K562 (cell line): ENCODE measurements around the gene CASKIN1. TPM values are rescaled to one million over a fixed set of nuclear protein-coding genes. Genes with fewer than 3 reads are reported as not detected.

Experiments used
- ATAC-seq: fragments of 200-7000 bp; cut with Tn5 transposase; 3 replicates; pipeline ENCODE4 v1.9.1; 2020; ENCODE audit warnings: moderate library complexity
- BruUV-seq: library from RNA; stranded (reverse); fragments of 400-500 nt; replicated peaks from 2 replicates; lab custom pipeline; 2021; lab: Mats Ljungman, UMichigan
- CTCF ChIA-PET: fragments of 300-600 bp; formaldehyde crosslinking; extraction: SDS; loops from one replicate; lab custom pipeline; 2021; ENCODE audit warnings: low intra/inter-chr PET ratio; lab: Yijun Ruan, JAX
- POLR2A ChIA-PET: fragments of 300-600, 350-650 bp; sonication (Branson Sonifier 250); formaldehyde crosslinking; extraction: SDS; loops from one replicate; lab custom pipeline; 2021; ENCODE audit warnings: antibody characterized with exemption, inconsistent platforms; lab: Yijun Ruan, JAX
- DNase-seq, 4 experiments: peaks; one replicate each; pipeline versions ENCODE4 v3.0.0 to v3.0.0-alpha.2; 2011 to 2018; ENCODE audit warnings: low spot score in 3 of 4, mixed read lengths in 3 of 4; ENCODE audit errors: extremely low read depth in 1 of 4
- FAIRE-seq: peaks from 2 replicates; lab custom pipeline; 2011; peaks lifted over from hg19 to GRCh38; lab: Jason Lieb, UNC
- H2AFZ ChIP-seq: 2 replicates; pipeline ENCODE4 v1.6.0; 2011; ENCODE audit warnings: low read depth, low read length, control low read depth, inconsistent platforms
- H3K27ac ChIP-seq: fragments of 200-600 bp; 3 replicates; pipeline ENCODE4 v1.8.0; 2011; ENCODE audit warnings: low read depth, mild to moderate bottlenecking, control low read depth, inconsistent platforms, low read length, moderate library complexity, mixed read lengths; ENCODE audit errors: extremely low read depth
- H3K27me3 ChIP-seq, 2 experiments: fragments of 300-600 bp in 1 of 2; 2 replicates in 1 of 2; 3 replicates in 1 of 2; pipeline versions ENCODE4 v1.6.0 to v1.8.0; 2011; ENCODE audit warnings: inconsistent platforms in 2 of 2, low read length in 2 of 2, mild to moderate bottlenecking in 1 of 2, mixed read lengths in 1 of 2, moderate library complexity in 1 of 2; ENCODE audit not compliant: control insufficient read depth in 2 of 2, insufficient read depth in 2 of 2
- H3K36me3 ChIP-seq: fragments of 300-600 bp; 3 replicates; pipeline ENCODE4 v1.8.0; 2011; ENCODE audit warnings: mild to moderate bottlenecking, low read length, inconsistent platforms; ENCODE audit not compliant: control insufficient read depth, insufficient read depth
- H3K4me1 ChIP-seq, 2 experiments: fragments of 200-600 bp in 1 of 2; replicated peaks in 1 of 2; 2 replicates in 1 of 2; 3 replicates in 1 of 2; pipeline versions ENCODE4 v1.5.1 to v1.8.0; 2011; ENCODE audit warnings: inconsistent platforms in 2 of 2, low read length in 2 of 2, mild to moderate bottlenecking in 1 of 2, mixed read lengths in 1 of 2, moderate library complexity in 1 of 2; ENCODE audit not compliant: control insufficient read depth in 2 of 2, insufficient read depth in 2 of 2
- H3K4me2 ChIP-seq: 2 replicates; pipeline ENCODE4 v1.6.1; 2011; ENCODE audit warnings: low read length, control low read depth, inconsistent platforms, mixed read lengths; ENCODE audit not compliant: insufficient read depth
- H3K4me3 ChIP-seq: fragments of 200-600 bp; sonication (generic), shearing (Covaris generic); 2 replicates; pipeline ENCODE4 v1.5.1; 2016; ENCODE audit warnings: control low read depth, inconsistent platforms
- H3K79me2 ChIP-seq: fragments of 200-600 bp; 3 replicates; pipeline ENCODE4 v1.8.0; 2011; ENCODE audit warnings: low read length, inconsistent platforms; ENCODE audit not compliant: control insufficient read depth, insufficient read depth
- H3K9ac ChIP-seq, 2 experiments: 2 replicates each; pipeline versions ENCODE4 v1.6.0 to v1.6.1; 2011; ENCODE audit warnings: low read depth in 2 of 2, low read length in 2 of 2, control low read depth in 1 of 2, inconsistent platforms in 1 of 2, mild to moderate bottlenecking in 1 of 2, mixed read lengths in 1 of 2; ENCODE audit not compliant: insufficient read depth in 1 of 2
- H3K9me1 ChIP-seq: one replicate; pipeline ENCODE4 v1.6.0; 2011; ENCODE audit warnings: inconsistent platforms, mild to moderate bottlenecking, low read length, moderate library complexity; ENCODE audit not compliant: control insufficient read depth, insufficient read depth
- H3K9me3 ChIP-seq: replicated peaks from 2 replicates; pipeline ENCODE4 v1.5.1; 2011; ENCODE audit warnings: low read depth, low read length, inconsistent platforms; ENCODE audit not compliant: control insufficient read depth, insufficient read depth
- H4K20me1 ChIP-seq: replicated peaks from 2 replicates; pipeline ENCODE4 v1.6.1; 2011; ENCODE audit warnings: low read length, inconsistent platforms, mixed read lengths; ENCODE audit not compliant: control insufficient read depth, insufficient read depth
- CBX3 ChIP-seq, 2 experiments: IDR thresholded peaks; 1 replicate in 1 of 2; 2 replicates in 1 of 2; pipeline ENCODE4 v1.6.1; 2012; ENCODE audit warnings: inconsistent platforms in 2 of 2, low read length in 2 of 2, borderline replicate concordance in 1 of 2, control low read depth in 1 of 2
- CCNT2 ChIP-seq: IDR thresholded peaks from 2 replicates; pipeline ENCODE4 v1.6.1; 2011; ENCODE audit warnings: borderline replicate concordance, low read depth, mild to moderate bottlenecking, moderate library complexity, mixed read lengths, low read length; ENCODE audit not compliant: insufficient read length; ENCODE audit errors: extremely low read depth
- CEBPG ChIP-seq, 3 experiments: fragments of 200-800 bp in 1 of 3; sonication (Bioruptor generic) in 1 of 3; sonication (generic) in 1 of 3; formaldehyde crosslinking in 1 of 3; IDR thresholded peaks in 2 of 3; conservative IDR thresholded peaks in 1 of 3; 2 replicates each; pipeline versions ENCODE4 v1.6.1 to v1.8.0; 2016 to 2022; ENCODE audit warnings: missing compliant biosample characterization in 2 of 3, missing genetic modification characterization in 2 of 3, mild to moderate bottlenecking in 1 of 3, missing genetic modification reagents in 1 of 3
- EP300 ChIP-seq: IDR thresholded peaks from 2 replicates; pipeline ENCODE4 v1.6.1; 2012; ENCODE audit warnings: low read length, improper control_type of control experiment
- GTF2A2 ChIP-seq: IDR thresholded peaks from 2 replicates; pipeline ENCODE4 v1.6.1; 2016; ENCODE audit warnings: mild to moderate bottlenecking, missing genetic modification characterization, missing compliant biosample characterization
- GTF2B ChIP-seq: IDR thresholded peaks from 2 replicates; pipeline ENCODE4 v1.6.1; 2011; ENCODE audit not compliant: insufficient read length; ENCODE audit errors: extremely low read depth
- HNRNPUL1 ChIP-seq: fragments of 200-400 bp; formaldehyde crosslinking; IDR thresholded peaks from 2 replicates; pipeline ENCODE4 v1.6.1; 2017; ENCODE audit warnings: low read length
- KAT2B ChIP-seq: IDR thresholded peaks from one replicate; pipeline ENCODE4 v1.6.1; 2012; ENCODE audit warnings: low read depth, mild to moderate bottlenecking, control low read depth, inconsistent platforms, low read length, moderate library complexity
- NFYB ChIP-seq: IDR thresholded peaks from 2 replicates; pipeline ENCODE4 v1.6.1; 2011; ENCODE audit warnings: mild to moderate bottlenecking, moderate library complexity; ENCODE audit not compliant: insufficient read length; ENCODE audit errors: extremely low read depth
- NUFIP1 ChIP-seq: fragments of 450-650 bp; IDR thresholded peaks from 2 replicates; pipeline ENCODE4 v1.6.1; 2018; ENCODE audit not compliant: partially characterized antibody
- POLR2A ChIP-seq: fragments of 450-650 bp; conservative IDR thresholded peaks from 2 replicates; pipeline ENCODE4 v1.6.1; 2016
- POLR2AphosphoS2 ChIP-seq: IDR thresholded peaks from 2 replicates; pipeline ENCODE4 v1.6.1; 2012; ENCODE audit warnings: low read length, improper control_type of control experiment
- POLR2G ChIP-seq: fragments of 200-400 bp; formaldehyde crosslinking; IDR thresholded peaks from 2 replicates; pipeline ENCODE4 v1.6.1; 2017; ENCODE audit warnings: low read depth, mild to moderate bottlenecking, antibody characterized with exemption, low read length, moderate library complexity
- PTBP1 ChIP-seq: fragments of 200-400 bp; formaldehyde crosslinking; IDR thresholded peaks from 2 replicates; pipeline ENCODE4 v1.6.1; 2017; ENCODE audit warnings: low read depth, low read length
- RBM22 ChIP-seq: fragments of 200-400 bp; formaldehyde crosslinking; IDR thresholded peaks from 2 replicates; pipeline ENCODE4 v1.6.1; 2018; ENCODE audit warnings: low read length, low read depth; ENCODE audit not compliant: poor library complexity, severe bottlenecking
- SIRT6 ChIP-seq: IDR thresholded peaks from one replicate; pipeline ENCODE4 v1.6.1; 2012; ENCODE audit warnings: low read depth, mild to moderate bottlenecking, control low read depth, inconsistent platforms, low read length, moderate library complexity
- SNRNP70 ChIP-seq: fragments of 200-400 bp; formaldehyde crosslinking; optimal IDR thresholded peaks from 2 replicates; pipeline ENCODE3; 2017; ENCODE audit warnings: low read depth, low read length
- SUPT5H ChIP-seq: fragments of 450-650 bp; IDR thresholded peaks from 2 replicates; pipeline ENCODE4 v1.6.1; 2016
- TAF15 ChIP-seq: fragments of 200-400 bp; formaldehyde crosslinking; IDR thresholded peaks from 2 replicates; pipeline ENCODE4 v1.6.1; 2017; ENCODE audit warnings: mild to moderate bottlenecking, low read depth, low read length, moderate library complexity
- THAP7 ChIP-seq: fragments of 250-450 bp; sonication (Bioruptor Pico); IDR thresholded peaks from 2 replicates; pipeline ENCODE4 v1.5.0; 2021
- ZNF121 ChIP-seq: sonication (generic); formaldehyde crosslinking; conservative IDR thresholded peaks from 2 replicates; pipeline ENCODE4 v1.8.0; 2022; ENCODE audit warnings: missing genetic modification reagents
- ZNF253 ChIP-seq: fragments of 250-450 bp; sonication (Bioruptor Pico); conservative IDR thresholded peaks from 2 replicates; pipeline ENCODE4 v1.6.1; 2021; ENCODE audit warnings: mild to moderate bottlenecking
- ZNF583 ChIP-seq: fragments of 250-450 bp; sonication (Bioruptor Pico); IDR thresholded peaks from 2 replicates; pipeline ENCODE4 v1.4.0; 2020
- WGBS: fragments of 100-300 bp; shearing (Covaris generic); methylation state at CpG from one replicate; pipeline ENCODE4 v1.1.6; 2016; ENCODE audit warnings: low coverage, mixed read lengths; ENCODE audit not compliant: insufficient coverage; ENCODE audit errors: missing lambda C conversion rate; 5-methylcytosine and 5-hydroxymethylcytosine counted together
- in situ Hi-C: fragments of 300-500 bp; cut with MboI; formaldehyde crosslinking; loops from 4 replicates; pipeline ENCODE4 v1.15.0; 2018; ENCODE audit warnings: inconsistent platforms, mixed read lengths
- intact Hi-C: fragments of 100-400 bp; cut with micrococcal nuclease; formaldehyde crosslinking; loops from 2 replicates; pipeline ENCODE4 v1.14.2; 2022
- polyA plus RNA-seq, 8 experiments: library from polyadenylated mRNA; depleted of rRNA in 4 of 8; stranded (reverse) in 5 of 8; unstranded in 3 of 8; fragments of >200 nt; fragmentation: Nextera tagmentation in 2 of 8; fragmentation: Illumina TruSeq in 1 of 8; extraction: Ambion mirVana in 2 of 8; extraction: Trizol in 1 of 8; gene quantifications; 2 replicates each; pipeline versions ENCODE4 v1.2.1 to v1.2.3, GENCODE V29; 2011 to 2014; ENCODE audit warnings: inconsistent platforms in 1 of 8, missing spikeins in 1 of 8
- total RNA-seq, 7 experiments: library from RNA; depleted of rRNA in 6 of 7; stranded (reverse); fragments of >200 nt in 6 of 7; fragmentation: Illumina TruSeq in 2 of 7; extraction: Trizol in 2 of 7; gene quantifications; 2 replicates each; pipeline versions ENCODE4 v1.2.1 to v1.2.3, GENCODE V29; 2011 to 2021; ENCODE audit warnings: low replicate concordance in 1 of 7

The CASKIN1 gene
- total and polyA plus RNA-seq, 9 of the 15 experiments (the other 6 are each of a cell fraction or from before 2014, with no cell fraction given) = 0.15 to 4.5 (median 1.5) TPM; not detected in 2

- Histone ChIP-seq H3K9me1 (no peaks in the 10 kb centered on the region), H3K9me3 (no peaks in the 10 kb centered on the region), H3K4me1 (peaks cover 0 to 55% of the 10 kb centered on the region in 2 experiments; a peak in 2 of 5 replicates), H3K27ac (no peak overlapping the region), H3K36me3 (peaks cover 57% of the 10 kb centered on the region; the same call in 2 of the 3 replicates), H3K4me3 (no peak overlapping the region), H3K79me2 (no peaks in the 10 kb centered on the region), H4K20me1 (no peaks in the 10 kb centered on the region), H3K4me2 (no peak overlapping the region), H3K27me3 (no peaks in the 10 kb centered on the region), H3K9ac (peak overlapping the region in 1 of 2 experiments; percentile 52; a peak in 1 of 4 replicates), H2AFZ (no peak overlapping the region)
- no peak for FAIRE-seq
- peak; percentile 5 for ATAC-seq
- CTCF ChIA-PET = no interaction called here
- BruUV-seq = no TSS peak
- POLR2A ChIA-PET = interaction anchor here (0.5 to 6.6 kb wide), 8 partner anchors 9 to 83 kb away, joined by 3 to 39 read pairs (median 3); partner anchors contain the start of genes ECI1 and TRAF7
- in situ Hi-C loops = no loop called here
- WGBS = 83% methylated on average over 16 of the region's 18 CpGs
- intact Hi-C loops = no loop called here
- DNase-seq = no peak
- TF ChIP-seq CCNT2 (peak; percentile 11), POLR2AphosphoS2 (peak; percentile 90), EP300 (no peak), GTF2B (no peak), NUFIP1 (no peak), CEBPG (CRISPR knock-in tag; IDR thresholded peaks at IDR 0.05) (no peak), CEBPG (tag; conservative IDR thresholded peaks at IDR 0.05 in 1 of 2, IDR thresholded peaks at IDR 0.05 in 1 of 2) (no peak), SNRNP70 (peak; percentile 46), THAP7 (CRISPR knock-in tag) (no peak), KAT2B (no peak), SUPT5H (peak; percentile 44), CBX3 (IDR thresholded peaks at IDR 0.05; ENCODE audit: borderline replicate concordance in 1 of 2, low read length in 2 of 2) (no peak), ZNF253 (CRISPR knock-in tag) (no peak), SIRT6 (no peak), GTF2A2 (tag) (no peak), PTBP1 (no peak), NFYB (no peak), ZNF121 (CRISPR knock-in tag) (no peak), POLR2A (peak; percentile 53), RBM22 (peak; percentile 39), HNRNPUL1 (0 out of 2 replicates have a peak, but pooled peaks have one; percentile 48), TAF15 (0 out of 2 replicates have a peak, but pooled peaks have one; percentile 43), ZNF583 (CRISPR knock-in tag) (no peak), POLR2G (peak; percentile 73)
Observed at GRCh38 chr16:2238150-2238837, 41.9 kb upstream of the CASKIN1 start.
